ENCODE data around the gene DAPK1. TPM values are rescaled to one million over a fixed set of nuclear protein-coding genes. Genes with fewer than 3 reads are reported as not detected.

DAPK1 gene
- total and polyA plus RNA-seq, 4 donors = 33.0 to 301 (median 94.1) TPM

- Histone ChIP-seq H3K36me3 (ENCODE audit: control insufficient read depth in 4 of 4, insufficient read depth in 4 of 4, low read length in 4 of 4) (peaks cover 0 to 65% (median 41%) of the 10 kb centered on the region in 4 donors), H3K27ac (ENCODE audit: low read depth in 1 of 2, low read length in 1 of 2) (no peak overlapping the region), H3K4me3 (no peak overlapping the region), H3K9me3 (ENCODE audit: control insufficient read depth in 4 of 4, insufficient read depth in 3 of 4, low read length in 3 of 4) (peaks cover 0 to 4% (median 0%) of the 10 kb centered on the region in 4 donors), H3K27me3 (ENCODE audit: control insufficient read depth in 3 of 3, insufficient read depth in 3 of 3, low read length in 2 of 3) (no peaks in the 10 kb centered on the region), H3K9ac (ENCODE audit: insufficient read depth in 1 of 2, low read length in 2 of 2) (no peak overlapping the region), H3K4me1 (ENCODE audit: control insufficient read depth in 5 of 5, insufficient read depth in 5 of 5, low read length in 5 of 5) (peaks cover 0 to 3% (median 0%) of the 10 kb centered on the region in 5 donors)
- TF ChIP-seq, protein P1, sequence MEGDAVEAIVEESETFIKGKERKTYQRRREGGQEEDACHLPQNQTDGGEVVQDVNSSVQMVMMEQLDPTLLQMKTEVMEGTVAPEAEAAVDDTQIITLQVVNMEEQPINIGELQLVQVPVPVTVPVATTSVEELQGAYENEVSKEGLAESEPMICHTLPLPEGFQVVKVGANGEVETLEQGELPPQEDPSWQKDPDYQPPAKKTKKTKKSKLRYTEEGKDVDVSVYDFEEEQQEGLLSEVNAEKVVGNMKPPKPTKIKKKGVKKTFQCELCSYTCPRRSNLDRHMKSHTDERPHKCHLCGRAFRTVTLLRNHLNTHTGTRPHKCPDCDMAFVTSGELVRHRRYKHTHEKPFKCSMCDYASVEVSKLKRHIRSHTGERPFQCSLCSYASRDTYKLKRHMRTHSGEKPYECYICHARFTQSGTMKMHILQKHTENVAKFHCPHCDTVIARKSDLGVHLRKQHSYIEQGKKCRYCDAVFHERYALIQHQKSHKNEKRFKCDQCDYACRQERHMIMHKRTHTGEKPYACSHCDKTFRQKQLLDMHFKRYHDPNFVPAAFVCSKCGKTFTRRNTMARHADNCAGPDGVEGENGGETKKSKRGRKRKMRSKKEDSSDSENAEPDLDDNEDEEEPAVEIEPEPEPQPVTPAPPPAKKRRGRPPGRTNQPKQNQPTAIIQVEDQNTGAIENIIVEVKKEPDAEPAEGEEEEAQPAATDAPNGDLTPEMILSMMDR (IDR thresholded peaks at IDR 0.05; ENCODE audit: control extremely low read depth, extremely low read depth) = no peak
- no peak for ATAC-seq (ENCODE audit: insufficient read depth, low FRiP score)
- no peak for DNase-seq
- 80 to 89% methylated on average over 6 of the region's 6 CpGs for WGBS, 2 donors
Observed at GRCh38 chr9:87701931-87702421, 204.3 kb downstream of the DAPK1 start.

DNA sequence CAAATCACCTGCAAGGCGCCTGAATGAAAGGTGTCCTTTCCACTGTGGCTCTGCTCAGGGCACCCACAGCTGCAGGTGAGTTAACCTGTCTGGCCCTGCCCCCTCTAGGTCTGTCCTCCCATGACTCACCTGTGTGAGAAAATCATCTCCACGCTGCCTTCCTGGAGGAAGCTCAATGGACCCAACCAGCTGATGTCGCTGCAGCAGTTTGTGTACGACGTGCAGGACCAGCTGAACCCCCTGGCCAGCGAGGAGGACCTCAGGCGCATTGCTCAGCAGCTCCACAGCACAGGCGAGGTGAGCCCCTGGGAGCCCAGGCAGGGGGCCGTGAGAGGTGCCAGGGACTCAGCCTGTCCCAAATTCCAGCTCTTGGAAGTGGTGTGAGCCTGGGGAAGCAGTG, 205.3 kb downstream of the DAPK1 start:
- H3K27me3 ChIP-seq (ENCODE audit: control insufficient read depth in 3 of 3, insufficient read depth in 3 of 3, low read length in 2 of 3) = no peaks in the 10 kb centered on the region
- DNase-seq (no peak), ATAC-seq (ENCODE audit: insufficient read depth, low FRiP score) (no peak)
- H3K9me3 ChIP-seq (ENCODE audit: control insufficient read depth in 4 of 4, insufficient read depth in 3 of 4, low read length in 3 of 4) = peaks cover 0 to 4% (median 0%) of the 10 kb centered on the region in 4 donors
- WGBS, 2 donors = 94 to 98% methylated on average over 9 of the region's 9 CpGs
- H3K9ac ChIP-seq (ENCODE audit: insufficient read depth in 1 of 2, low read length in 2 of 2) = no peak overlapping the region
- no peak overlapping the region for H3K4me3 ChIP-seq
- H3K36me3 ChIP-seq (ENCODE audit: control insufficient read depth in 4 of 4, insufficient read depth in 4 of 4, low read length in 4 of 4) = peaks cover 0 to 64% (median 37%) of the 10 kb centered on the region in 4 donors
- H3K27ac ChIP-seq (ENCODE audit: low read depth in 1 of 2, low read length in 1 of 2) = no peak overlapping the region
- peaks cover 0 to 4% (median 0%) of the 10 kb centered on the region in 5 donors for H3K4me1 ChIP-seq (ENCODE audit: control insufficient read depth in 5 of 5, insufficient read depth in 5 of 5, low read length in 5 of 5)
- TF ChIP-seq, protein P1 (IDR thresholded peaks at IDR 0.05; ENCODE audit: control extremely low read depth, extremely low read depth) = no peak

DNA sequence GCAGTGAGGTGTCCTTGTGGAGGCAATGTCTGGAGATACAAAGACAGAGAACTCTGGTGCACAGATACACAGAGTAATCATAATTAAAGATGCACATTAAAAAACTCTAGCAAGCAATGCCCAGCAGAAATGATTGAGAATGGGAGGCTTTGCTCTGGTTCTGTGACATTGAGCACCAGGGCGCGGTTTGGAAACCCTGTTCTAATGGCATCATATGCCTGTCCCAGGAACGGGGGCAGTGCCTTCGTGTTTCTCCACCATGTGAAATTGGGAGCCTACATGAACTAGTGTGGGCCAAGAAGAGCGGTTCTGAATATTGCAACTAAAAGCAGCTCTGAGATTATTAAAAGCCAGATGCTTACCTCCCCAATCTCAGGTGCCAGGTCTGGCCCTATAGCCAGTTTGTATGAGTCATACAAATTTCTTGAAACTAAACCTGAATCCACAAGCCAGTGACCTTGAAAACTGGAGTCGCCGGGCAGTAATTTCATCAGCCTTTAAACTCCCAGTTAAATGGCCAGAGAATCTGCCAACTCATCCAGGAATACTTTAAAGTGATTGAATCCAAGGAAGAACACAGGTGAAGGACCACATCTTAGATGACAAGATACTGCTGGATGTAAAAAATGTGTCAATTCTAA, 206.1 kb downstream of the DAPK1 start:
- WGBS, 2 donors = 82 to 100% methylated on average over 7 of the region's 7 CpGs
- TF ChIP-seq, protein P1 (IDR thresholded peaks at IDR 0.05; ENCODE audit: control extremely low read depth, extremely low read depth) = no peak
- ATAC-seq (ENCODE audit: insufficient read depth, low FRiP score) (peak; percentile 8), DNase-seq (no peak)
- Histone ChIP-seq H3K9me3 (ENCODE audit: control insufficient read depth in 4 of 4, insufficient read depth in 3 of 4, low read length in 3 of 4) (peaks cover 0 to 4% (median 0%) of the 10 kb centered on the region in 4 donors), H3K4me1 (ENCODE audit: control insufficient read depth in 5 of 5, insufficient read depth in 5 of 5, low read length in 5 of 5) (peaks cover 0 to 3% (median 0%) of the 10 kb centered on the region in 5 donors), H3K4me3 (no peak overlapping the region), H3K36me3 (ENCODE audit: control insufficient read depth in 4 of 4, insufficient read depth in 4 of 4, low read length in 4 of 4) (peaks cover 0 to 62% (median 36%) of the 10 kb centered on the region in 4 donors), H3K9ac (ENCODE audit: insufficient read depth in 1 of 2, low read length in 2 of 2) (no peak overlapping the region), H3K27me3 (ENCODE audit: control insufficient read depth in 3 of 3, insufficient read depth in 3 of 3, low read length in 2 of 3) (no peaks in the 10 kb centered on the region), H3K27ac (ENCODE audit: low read depth in 1 of 2, low read length in 1 of 2) (no peak overlapping the region)

Measured in lung (tissue), 12 donors.